WERI-Rb-1 (cell line): ENCODE results near the gene HMGXB4.

Experiments
- DNase-seq: peaks from one replicate; pipeline ENCODE4 v3.0.0-alpha.2; 2020
- H3K27ac ChIP-seq: fragments of 250-450 bp; sonication (Bioruptor Pico); 2 replicates; pipeline ENCODE4 v1.5.1; 2020; ENCODE audit warnings: mild to moderate bottlenecking, moderate library complexity
- H3K27me3 ChIP-seq: fragments of 250-450 bp; sonication (Bioruptor Pico); 2 replicates; pipeline ENCODE4 v1.5.1; 2021; ENCODE audit warnings: mild to moderate bottlenecking, low read depth, moderate library complexity; ENCODE audit not compliant: insufficient read depth, severe bottlenecking
- H3K36me3 ChIP-seq: fragments of 250-450 bp; sonication (Bioruptor Pico); 2 replicates; pipeline ENCODE4 v1.5.1; 2020; ENCODE audit warnings: mild to moderate bottlenecking, moderate library complexity
- H3K4me3 ChIP-seq: 2 replicates; pipeline ENCODE4 v1.5.1; 2011; ENCODE audit warnings: low read depth, mild to moderate bottlenecking, control low read depth, low read length
- H3K9me3 ChIP-seq: fragments of 250-450 bp; sonication (Bioruptor Pico); 2 replicates; pipeline ENCODE4 v1.5.1; 2021; ENCODE audit warnings: mild to moderate bottlenecking, moderate library complexity; ENCODE audit not compliant: severe bottlenecking
- CTCF ChIP-seq: IDR thresholded peaks from 2 replicates; pipeline ENCODE4 v1.5.1; 2011; ENCODE audit warnings: low read depth, mild to moderate bottlenecking, control low read depth, inconsistent platforms, low read length

The HMGXB4 gene

GRCh38 chr22:35225010-35225409 lies 32.3 kb upstream of the HMGXB4 start:
- Histone ChIP-seq H3K36me3 (no peaks in the 10 kb centered on the region; the same call in none of the 2 replicates), H3K4me3 (no peak overlapping the region), H3K9me3 (no peaks in the 10 kb centered on the region), H3K27ac (no peak overlapping the region), H3K27me3 (no peaks in the 10 kb centered on the region)
- no peak for DNase-seq
- TF ChIP-seq CTCF = no peak

DNA sequence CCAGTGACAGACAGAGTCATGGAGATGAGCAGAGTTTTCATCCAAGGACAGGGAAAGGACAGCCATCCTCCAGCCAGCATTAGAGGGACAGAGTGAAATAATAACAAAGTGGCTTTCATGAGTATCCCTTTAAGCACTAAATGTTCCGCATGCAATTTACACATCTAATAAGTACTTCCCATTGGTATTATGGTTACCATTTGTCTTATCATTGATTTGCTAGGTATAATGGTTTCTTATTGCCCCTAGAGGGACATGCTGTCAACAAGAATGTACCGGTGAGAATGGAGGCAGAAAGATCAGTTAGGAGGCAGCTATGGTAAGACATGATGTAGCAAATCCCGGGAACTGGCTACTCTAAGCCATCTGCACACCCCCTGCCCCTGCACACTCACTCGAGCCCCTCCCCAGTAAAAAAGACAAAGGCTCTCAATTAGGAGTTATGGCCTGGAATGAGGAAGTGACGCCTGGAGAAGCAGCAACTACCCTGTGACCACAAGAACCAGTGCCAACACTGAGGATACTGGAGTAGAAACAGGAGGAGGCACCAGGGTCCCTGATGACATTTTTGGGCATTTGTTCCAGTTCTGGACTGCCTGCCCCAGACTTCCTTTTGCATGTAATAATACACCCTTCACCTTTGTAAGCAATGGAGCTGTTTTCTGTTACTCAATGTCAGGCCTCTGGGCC lies 30.2 kb upstream of the HMGXB4 start:
- TF ChIP-seq CTCF = no peak
- Histone ChIP-seq H3K27ac (no peak overlapping the region), H3K36me3 (no peaks in the 10 kb centered on the region; the same call in none of the 2 replicates), H3K27me3 (no peaks in the 10 kb centered on the region), H3K9me3 (no peaks in the 10 kb centered on the region), H3K4me3 (no peak overlapping the region)
- DNase-seq = no peak

DNA sequence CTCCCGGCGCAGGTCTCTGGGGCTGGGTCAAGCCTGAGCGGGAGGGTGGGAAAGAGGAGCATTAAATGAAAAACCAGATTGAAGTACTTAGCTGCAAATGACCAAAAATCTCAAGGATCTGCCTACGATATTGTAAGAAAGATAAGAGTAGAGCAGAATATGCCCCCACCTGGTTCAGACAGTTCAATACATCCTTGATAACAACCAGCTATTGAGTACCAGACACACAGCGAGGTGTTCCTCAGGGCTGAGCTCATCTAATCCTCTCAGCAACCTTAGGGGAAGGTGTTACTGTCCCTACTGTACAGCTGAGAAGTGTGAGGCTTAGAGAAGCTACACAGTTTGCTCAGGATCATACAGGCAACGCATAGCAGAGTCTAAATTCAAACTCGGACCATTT lies 27.4 kb upstream of the HMGXB4 start:
- Histone ChIP-seq H3K27me3 (no peaks in the 10 kb centered on the region), H3K4me3 (peak overlapping the region; percentile 50), H3K9me3 (no peaks in the 10 kb centered on the region), H3K36me3 (no peaks in the 10 kb centered on the region; the same call in none of the 2 replicates), H3K27ac (peak overlapping the region; percentile 78)
- peak; percentile 65 for DNase-seq
- TF ChIP-seq CTCF = peak; percentile 25; the same call in 1 of the 2 replicates

GRCh38 chr22:35230417-35230816 lies 26.9 kb upstream of the HMGXB4 start:
- no peaks in the 10 kb centered on the region for H3K27me3 ChIP-seq
- DNase-seq = peak; percentile 39
- TF ChIP-seq CTCF = no peak
- peak overlapping the region; percentile 50 for H3K4me3 ChIP-seq
- peak overlapping the region; percentile 78 for H3K27ac ChIP-seq
- H3K9me3 ChIP-seq = no peaks in the 10 kb centered on the region
- no peaks in the 10 kb centered on the region; the same call in none of the 2 replicates for H3K36me3 ChIP-seq

GRCh38 chr22:35230839-35231584 lies 26.3 kb upstream of the HMGXB4 start:
- DNase-seq = peak; percentile 58
- H3K27ac ChIP-seq = peak overlapping the region; percentile 78
- H3K9me3 ChIP-seq = no peaks in the 10 kb centered on the region
- no peak for TF ChIP-seq CTCF
- no peaks in the 10 kb centered on the region for H3K27me3 ChIP-seq
- no peaks in the 10 kb centered on the region; the same call in none of the 2 replicates for H3K36me3 ChIP-seq
- peak overlapping the region; percentile 50 for H3K4me3 ChIP-seq
